Measurements from ENCODE around the gene CSRP3.

CSRP3 gene

DNA sequence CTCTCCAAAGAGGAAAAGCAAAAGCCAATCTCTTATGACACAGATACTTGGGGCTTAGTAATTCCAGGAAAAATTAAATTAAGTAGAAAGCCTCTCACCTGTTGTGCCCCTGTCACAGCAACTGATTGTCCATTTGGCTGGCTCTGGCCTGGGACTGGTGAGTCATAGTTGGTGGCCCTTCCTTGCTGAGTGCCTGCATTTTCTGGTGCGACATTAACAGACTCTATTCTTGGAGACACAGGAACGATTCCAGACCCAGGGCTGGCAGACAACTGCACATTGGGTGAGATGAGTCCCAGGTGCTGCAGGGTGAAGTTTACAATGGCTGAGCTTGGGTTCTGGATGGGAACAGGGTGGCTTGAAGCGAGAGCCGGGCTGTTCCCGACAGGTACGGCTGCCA, 23.3 kb upstream of the CSRP3 start:
- no peak for DNase-seq

DNA sequence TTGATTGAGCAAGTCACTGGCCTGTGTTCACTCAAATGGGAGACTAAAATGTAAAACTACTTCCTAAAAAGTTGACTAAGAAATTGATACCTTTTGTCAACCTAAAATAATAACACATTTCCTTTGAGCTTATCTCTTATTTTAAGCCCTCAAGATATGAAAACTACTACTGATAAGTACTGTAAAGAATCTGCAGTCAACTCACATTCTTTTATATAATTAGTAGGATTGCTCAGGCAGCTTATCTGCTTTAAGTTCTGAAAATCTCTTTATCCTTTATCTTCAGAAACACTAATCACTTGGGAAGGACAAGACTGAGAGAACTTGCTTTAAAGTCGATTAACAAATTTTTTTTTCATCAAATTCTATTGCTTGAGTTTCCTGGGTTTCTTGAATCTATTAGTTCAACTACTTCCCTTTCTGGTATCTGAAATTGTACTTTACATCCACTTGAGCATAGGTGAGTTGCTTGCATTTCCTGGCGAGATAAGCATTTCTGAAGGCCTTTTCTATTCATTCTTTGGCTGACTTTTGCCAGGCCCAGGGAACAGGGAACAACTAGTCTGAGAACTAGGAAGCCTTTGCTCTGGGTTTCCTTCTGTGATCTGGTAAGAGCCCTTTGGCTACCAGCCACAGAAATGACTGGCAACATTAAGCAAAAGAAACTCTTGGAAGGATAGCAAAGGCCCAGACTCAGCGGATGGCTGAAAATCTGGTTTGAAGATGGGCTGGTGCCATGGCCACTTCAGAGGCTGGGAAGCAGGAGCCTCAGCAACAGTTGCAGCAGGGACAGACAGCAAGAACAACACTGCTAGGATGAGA, 19.3 kb upstream of the CSRP3 start:
- DNase-seq: no peak

DNA sequence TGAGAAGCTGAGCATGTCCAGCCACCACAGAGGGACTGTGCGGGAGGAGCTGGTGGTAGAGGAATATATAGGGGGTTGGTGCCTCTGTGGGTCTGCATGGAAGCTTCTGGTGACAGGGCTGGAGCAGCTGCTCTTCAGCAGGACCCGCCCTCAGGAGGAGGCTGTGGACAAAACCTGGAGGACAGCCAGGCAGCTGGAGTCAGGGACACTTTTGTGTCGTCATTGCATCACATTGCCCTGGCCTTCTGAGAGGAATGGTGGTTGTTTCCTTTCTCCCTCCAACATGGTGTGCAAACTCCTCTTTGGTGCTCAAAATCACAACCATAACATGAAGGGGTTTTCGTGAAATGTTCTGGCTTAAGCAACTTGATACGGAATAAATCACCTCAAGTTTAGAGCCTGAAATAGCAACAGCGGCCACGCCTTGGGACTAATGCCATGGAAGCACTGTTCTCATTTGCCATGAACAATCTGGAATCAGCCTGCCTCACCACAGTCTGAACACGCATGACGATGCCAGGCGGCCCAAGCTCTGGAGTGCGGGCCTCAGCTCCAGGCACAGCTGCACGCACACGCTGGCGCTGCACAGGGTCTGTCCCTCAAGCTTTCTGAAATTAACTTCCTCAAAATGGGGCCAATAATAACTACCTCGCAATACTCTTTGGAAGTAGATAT, 17.1 kb upstream of the CSRP3 start:
- DNase-seq: no peak

DNA sequence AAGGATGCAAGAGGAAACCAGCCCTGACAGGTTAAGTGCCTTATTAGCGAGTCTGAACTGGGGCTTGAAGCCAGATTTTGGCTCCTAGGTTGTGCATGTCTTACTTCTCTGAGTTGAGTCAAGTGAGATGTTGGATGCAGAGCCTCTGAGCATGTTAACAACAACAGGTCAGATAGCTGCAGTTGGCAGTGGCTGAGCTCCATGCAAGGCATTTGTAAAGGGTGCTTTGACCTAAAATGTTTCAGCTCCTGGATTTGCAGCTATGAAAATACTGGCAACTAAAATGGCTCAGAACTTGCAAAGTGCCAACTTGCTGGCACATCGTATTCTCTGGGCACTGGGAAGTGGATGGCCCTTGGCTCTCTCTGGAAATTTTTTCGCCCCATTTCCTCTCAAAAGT, 16.4 kb upstream of the CSRP3 start:
- no peak for DNase-seq

DNA sequence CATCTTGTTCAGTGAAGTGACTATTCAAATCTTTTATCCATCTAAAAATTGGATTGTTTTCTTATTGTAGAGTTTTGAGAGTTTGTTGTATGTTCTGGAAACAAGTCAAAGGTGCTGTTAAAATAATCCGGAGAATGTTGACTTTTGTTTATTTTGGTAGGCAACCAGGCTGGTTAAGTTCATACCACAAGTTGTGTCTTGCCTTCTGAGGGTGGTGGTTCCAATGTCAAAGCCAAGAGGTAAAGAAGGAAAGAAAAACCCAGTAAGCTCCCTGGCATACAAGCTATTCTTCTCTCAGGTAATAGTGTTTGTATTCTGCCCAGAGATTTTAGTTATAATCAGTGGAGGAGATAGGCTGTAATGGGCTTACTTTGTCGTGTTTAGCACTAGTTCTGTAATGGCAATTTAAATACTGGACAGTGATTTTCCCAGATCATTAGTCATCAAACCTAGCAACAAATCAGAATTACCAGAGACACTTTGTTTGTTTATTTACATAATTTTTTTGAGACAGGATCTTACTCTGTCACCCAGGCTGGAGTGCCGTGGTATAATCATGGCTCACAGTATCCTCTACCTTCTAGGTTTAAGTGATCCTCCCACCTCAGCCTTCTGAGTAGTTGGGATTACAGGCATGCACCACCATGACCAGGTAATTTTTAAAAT, 15.1 kb upstream of the CSRP3 start:
- no peak for DNase-seq

DNA sequence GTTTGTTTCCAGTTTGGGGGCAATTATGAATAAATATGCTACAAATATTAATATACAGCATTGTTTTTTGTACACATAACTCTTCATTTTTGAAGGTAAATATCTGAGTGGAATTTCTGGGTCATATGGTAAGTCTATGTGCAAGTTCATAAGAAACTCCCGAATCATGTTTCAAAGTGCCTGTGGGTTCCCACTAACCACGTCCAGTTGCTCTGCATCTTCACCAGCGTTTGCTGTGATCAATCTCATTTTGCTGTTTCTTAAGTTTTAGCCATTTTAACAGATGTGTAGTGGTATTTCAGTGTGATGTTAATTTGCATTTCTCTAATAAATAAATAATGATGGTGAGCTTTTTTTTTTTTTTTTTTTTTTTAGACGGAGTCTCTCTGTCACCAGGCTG, 14.2 kb upstream of the CSRP3 start:
- no peak for DNase-seq

DNA sequence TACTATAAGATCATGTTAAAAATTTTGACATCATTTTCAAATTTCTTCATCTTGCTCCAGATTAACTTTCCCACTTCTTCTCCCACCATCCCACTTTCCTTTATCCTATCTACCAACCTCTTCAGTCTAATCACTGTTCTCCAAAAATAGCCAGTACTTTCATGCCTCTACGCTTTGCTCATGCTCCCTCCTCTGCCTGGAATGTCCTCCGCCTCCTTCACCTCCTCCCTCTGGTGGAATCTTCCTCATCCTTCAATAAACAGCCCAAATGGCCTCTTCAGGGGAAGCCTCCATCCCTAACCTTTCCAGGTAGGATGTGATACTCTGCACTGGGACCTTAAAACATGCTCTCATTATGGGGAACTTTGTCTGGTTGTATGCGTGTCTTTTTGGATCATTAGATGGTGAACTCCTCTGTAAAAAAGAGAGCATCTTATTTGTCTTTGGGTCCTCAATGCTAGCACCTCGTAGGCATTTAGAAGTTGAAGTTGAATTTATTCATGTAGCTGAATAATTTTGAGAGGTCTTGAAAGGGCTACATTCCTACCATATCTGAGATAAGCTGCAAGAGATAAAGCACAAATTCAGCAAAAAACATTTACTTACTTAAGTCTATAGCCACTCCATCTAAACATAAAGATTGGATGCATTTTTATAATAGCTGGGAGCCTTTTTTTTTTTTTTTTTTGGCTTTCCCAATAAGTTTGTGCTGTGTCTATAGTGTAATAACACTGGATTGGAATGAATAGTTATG, 8.0 kb upstream of the CSRP3 start:
- DNase-seq: no peak

DNA sequence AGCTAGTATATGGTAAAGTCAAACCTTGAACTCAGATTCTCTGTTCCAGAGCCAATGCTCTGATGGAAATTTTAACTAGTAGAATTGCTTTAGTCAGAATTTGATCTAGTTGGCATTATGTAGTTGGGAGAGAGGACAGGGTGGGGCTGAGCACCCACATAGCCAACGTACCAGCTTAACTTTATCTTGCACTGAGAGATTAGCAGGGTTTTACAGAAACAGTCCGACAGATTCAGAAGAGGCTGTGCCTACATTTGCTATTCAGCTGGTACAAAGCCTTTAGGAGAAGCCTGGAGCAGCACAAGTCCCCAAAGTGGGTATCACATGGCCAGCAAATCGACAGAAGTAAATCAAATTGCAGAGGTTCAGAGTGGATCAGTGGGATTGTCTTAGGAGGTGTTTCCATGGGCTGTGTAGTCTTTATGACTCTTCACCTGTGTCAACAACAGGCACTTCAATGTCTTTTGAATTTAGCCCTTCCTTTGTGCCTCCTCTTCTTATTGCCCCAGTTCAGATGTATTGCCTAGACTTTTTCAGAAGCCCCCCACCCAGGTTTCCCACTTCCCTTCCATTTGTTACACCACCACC, 7.3 kb upstream of the CSRP3 start:
- DNase-seq: no peak

DNA sequence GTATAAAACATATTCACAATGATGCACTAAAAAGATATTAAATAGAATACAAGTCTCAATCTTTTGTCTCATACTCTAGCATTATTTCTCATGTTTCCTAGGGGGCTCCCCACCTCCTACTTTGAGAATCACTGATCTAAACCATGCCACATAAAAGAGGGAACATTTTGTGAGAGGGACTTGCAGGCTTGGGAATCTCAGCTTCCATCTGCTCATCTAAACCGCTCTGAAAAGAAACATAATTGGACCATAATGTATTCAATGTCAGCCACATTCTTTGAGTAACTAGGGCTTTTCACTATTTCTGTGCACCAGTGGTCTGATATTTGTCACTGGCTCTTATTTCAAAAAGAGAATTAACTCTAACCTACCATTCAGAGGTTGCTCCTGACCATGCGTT, 6.4 kb upstream of the CSRP3 start:
- DNase-seq: no peak

DNA sequence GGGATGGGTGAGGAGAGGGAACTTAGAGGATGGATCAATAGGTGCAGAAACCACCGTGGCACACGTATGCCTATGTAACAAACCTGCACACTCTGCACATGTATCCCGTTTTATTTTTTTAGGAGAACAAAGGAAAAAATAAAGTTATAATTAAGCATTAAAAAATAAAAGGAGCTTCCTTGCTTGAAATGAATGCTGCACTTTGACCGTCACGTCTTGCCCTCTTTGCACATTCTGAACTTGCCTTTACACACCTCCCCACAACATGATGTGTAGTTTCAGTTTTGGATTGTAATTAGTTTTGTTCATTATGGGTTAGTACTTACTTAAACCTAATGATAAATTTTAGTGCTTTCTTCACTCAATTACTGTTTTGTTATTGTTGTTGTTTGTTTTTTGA, 3.1 kb upstream of the CSRP3 start:
- DNase-seq: no peak

DNA sequence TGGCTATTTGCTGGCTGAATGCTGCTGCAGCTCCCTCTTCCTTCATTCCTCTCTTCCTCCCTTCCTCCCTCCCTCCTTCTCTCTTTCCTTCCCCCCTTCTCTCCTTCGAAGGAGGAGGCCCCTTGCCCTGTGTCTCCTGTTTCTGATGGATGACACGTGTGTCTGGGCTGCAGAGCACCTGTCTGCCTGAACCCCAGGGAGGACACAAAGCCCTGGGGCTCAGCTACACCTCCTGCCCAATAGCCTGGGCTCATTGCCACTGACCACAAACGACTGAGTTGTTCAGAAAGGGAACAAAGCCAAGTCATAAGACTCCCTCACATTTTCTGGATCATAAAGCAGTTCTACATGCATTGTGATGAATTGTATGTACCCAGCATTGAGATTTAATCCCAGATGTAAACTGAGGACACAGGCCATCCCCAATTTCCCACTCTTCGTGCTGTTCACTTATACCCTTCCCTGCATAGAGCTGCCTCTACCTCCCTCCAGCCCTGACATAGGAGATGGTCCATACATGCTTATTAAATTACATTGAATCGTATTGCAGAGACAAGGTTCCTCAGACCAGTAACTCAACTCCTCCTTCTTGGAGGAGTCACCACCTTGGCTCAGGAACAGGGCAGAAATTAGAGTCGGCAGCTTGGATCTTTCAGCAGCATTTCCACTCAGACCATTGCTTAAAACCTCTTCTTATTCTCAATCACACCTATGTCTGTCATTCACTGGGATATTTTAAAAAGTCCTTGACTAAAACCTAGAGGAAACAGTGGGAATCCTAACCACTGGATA, 1.2 kb downstream of the CSRP3 start:
- no peak for DNase-seq

DNA sequence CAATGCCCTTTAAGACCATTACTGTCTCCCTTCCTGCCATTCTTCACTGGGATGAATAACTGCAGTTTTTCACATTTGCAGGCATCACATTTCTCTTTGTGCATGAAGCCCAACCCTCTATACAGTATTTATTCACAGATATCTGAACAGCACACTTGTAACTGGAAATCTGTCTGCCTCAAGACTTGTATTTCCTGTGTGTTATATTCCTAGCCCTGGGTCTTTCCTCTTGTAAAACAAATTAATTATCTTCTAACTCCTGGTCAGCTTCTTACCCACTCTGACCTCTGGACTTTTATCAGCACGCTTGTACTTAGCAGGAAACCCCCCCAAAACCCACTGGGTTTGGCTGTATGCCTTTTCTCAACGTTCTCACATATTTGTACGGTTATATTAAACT, 2.0 kb downstream of the CSRP3 start:
- DNase-seq: no peak

DNA sequence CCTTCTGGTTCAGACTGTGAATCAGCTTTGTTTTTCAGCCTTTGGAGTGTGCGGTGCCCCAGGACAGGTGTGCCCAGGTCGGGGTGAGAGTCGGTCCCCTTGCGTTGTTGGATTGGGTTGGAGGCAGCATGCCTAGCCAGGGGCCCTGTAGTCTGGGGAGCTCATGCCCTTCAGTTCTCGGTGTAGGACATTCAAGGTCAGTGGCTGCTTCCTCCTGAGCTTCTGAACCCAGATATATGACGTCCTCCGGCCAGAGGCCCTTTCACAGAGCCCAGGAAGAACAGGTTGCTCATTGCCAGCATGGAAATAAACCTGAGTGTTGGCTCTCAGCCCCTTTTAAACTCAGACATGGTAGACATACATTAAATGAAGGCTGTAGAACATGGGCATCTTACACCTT, 2.7 kb downstream of the CSRP3 start:
- DNase-seq: no peak

DNA sequence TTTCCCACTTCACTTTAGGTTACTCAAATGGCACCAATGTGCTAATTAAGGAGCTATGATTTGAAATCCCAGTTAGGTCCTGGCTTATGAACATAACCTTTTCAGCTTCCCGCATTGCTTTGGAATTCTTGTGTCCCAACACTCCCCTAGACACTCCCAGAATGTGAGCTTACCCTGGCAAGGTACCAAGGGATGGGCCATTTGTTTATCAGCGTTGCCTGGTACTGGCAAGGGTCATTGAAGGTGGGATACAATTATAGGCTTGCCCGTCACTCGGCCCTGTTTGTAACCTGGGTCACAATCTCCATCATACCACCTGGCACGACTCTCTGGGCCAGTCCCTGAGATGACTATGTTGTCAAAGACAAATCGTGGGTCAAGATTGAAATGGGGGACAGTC, 5.4 kb downstream of the CSRP3 start:
- no peak for DNase-seq

DNA sequence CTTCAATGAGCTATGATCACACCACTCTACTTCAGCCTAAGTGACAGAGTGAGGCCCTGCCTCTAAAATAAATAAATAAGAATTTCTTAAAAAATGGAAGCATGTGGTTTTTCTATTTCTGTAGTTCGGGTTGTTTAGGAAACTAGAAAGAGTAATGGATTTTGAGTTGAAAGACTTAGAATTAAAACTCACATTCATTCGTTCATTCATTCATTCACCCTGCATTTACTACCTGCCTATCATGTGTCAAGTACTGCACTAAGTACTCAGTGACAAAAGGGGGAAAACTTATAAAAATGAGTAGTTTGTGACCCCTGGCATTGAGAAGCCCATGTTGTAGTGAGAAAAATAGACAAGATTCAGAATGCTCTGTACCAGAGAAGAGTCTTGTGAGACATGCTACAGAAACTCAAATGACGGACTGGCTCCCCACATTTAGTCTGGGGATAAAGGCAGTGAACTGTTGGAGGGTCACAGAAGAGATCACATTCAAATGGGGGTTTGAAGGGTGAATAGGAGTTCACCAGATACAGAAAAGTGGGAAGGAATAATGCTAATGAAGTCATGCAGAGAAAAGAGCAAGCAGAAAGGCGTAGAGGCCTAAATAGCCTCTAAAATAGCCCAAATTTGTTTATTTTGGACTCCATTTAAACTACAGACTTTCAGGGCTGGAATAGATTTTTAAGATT, 7.0 kb downstream of the CSRP3 start:
- no peak for DNase-seq

DNA sequence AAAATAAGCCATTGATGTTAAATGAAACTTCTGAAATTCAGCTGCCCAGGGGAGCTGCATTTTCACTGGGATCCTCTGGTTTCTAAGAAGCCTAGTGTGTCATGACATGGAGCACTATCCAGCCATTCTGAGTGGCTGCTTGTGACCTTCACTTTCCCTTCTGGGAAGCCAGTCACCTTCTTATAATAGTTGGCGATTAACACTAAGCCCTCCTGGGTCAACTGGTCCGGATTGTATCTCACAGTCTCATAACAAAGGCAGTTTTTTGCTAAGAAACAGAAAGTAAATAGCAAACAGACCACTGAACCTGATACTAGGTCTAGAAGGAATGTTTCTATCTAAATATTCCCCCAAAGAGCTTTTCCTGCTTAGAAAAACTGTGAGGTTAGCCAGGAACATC, 7.9 kb downstream of the CSRP3 start:
- no peak for DNase-seq

DNA sequence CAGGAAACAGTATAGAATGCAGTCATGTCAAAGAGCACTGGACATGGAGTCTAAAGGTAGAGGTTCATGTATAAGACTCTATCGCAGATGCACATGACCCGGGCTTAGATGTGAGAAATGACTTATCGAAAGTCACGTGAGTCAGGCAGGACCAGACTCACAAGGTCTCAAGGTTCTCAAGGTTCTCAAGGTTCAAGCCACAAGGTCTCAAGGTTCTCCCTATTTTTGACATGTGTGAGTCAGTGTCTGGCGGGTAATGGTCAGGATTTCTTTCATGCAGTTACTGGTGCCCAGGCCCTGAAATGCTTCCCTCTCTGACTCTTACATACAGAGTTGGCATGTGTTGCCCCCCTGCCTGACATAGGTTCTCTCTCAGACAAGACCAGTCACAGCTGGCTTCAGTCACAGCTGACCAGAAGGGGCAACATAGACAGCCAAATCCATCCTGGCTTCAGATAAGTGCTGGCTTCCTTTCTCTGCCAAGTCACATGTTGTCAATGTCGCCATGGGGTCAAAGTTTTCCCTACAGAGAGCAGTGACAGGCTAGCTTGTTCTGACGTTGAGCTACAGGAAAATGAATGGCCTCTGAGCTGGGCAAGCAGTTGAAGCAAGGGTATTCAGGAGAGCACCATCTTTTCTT, 10.1 kb downstream of the CSRP3 start:
- no peak for DNase-seq

DNA sequence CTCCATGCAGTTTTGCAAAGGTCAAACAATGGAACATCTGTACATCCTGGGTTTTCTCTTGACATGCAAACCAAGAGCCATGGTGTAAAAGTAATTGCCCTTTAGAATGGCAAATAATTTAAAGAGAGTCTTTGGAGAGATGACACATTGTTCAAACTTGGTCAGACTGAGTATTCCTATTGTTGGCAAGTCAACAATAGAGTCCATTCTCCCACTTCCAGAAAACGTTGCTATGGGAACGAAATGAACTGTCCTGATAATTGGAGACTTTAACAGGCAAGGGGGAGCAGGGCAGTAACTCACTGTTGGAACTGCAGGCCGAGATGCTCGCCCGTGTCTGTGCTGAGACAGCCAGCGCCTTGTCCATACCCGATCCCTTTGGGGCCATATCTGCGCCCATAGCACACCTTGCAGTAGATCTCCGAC, 13.9 kb downstream of the CSRP3 start:
- no peak for DNase-seq

DNA sequence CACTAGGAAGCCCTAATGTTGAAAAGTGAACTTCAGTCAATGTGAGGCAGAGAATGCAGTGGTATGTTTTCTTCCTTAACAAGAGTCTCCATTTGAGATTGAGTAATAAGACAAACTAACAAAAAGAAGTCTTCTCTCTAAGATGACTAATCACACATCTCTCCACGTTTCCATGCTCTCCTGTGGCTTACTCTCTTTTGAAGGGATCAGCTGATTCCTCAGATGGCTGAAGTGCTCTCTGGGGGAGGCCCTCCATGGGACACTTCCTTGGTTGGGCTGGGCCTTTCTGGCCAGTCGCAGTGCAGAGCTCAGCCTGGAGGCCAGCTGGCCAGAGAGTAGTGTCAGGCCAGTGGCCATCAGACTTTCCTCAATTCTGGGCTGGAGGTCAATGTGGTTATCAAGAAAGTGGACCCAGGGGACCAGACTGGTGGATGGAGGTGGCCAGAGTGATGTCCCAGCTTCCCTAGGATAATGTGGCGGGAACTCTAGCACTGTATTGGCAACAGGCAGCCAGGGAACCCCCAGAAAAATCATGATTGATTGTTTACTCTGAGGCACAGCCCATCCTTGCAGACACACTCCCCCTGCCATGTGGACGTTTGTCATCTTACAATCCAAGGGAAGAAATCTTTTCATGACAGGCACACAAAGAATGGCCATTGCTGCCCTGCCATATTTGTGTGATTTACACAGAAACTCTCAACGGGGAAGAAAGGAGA, 14.5 kb downstream of the CSRP3 start:
- no peak for DNase-seq

DNA sequence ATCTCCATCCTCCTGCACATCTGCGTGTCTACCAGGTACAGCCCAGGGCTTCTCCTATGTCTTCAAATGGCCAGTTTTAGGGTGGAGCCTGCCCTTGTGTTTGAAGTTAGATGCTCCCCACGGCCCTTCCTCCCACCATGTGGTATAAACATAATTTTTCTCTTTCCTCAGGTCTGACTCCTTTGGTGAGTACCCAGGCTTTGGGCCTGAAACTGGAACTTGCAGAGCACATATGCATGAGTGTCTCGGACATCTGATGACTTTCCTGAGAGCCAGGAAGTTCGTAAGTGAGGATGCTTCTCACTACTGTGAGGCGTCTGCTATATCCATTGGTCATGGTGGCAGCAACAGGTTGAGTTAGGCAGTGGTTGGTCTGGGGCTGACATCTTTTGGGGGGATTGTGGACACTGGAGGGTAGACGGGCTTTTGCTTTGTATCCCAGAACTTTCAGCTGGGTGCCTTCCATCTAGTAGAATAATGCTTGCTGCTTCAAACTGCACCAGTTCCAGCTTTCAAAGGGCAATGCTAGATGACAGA, 16.2 kb downstream of the CSRP3 start:
- no peak for DNase-seq

Measured in activated CD4-positive, alpha-beta T cell treated with anti-CD3 and anti-CD28 coated beads, Interleukin-10, Interleukin-2, amounts not matched to agents 100 ng/mL and 50 ng/mL, durations not matched to agents 16 hours and 8 hours (primary cell).